G401 (cell line): Measurements from ENCODE around the gene SCAF11. TPM values are rescaled to one million over a fixed set of nuclear protein-coding genes. Genes with fewer than 3 reads are reported as not detected.

ENCODE experiments used
- DNase-seq: peaks from one replicate; pipeline ENCODE4 v3.0.0-alpha.2; 2015; ENCODE audit warnings: low spot score
- in situ Hi-C: cut with HindIII; loops from 2 replicates; pipeline ENCODE4 v1.10.0; 2016; ENCODE audit warnings: low sequenced_read_pairs, mixed read lengths
- total RNA-seq: library from RNA; depleted of rRNA; stranded (reverse); fragments of >200 nt; shearing (Covaris generic); gene quantifications from 2 replicates; pipeline ENCODE4 v1.2.3, GENCODE V29; 2014

Gene SCAF11
- total RNA-seq, 1 experiment from 2014 or later, result 92.3 TPM

GRCh38 chr12:45878630-45879255 lies 111.6 kb downstream of the SCAF11 start:
- no peak for DNase-seq
- in situ Hi-C loops, result no loop called here

GRCh38 chr12:45877069-45877468 lies 113.3 kb downstream of the SCAF11 start:
- in situ Hi-C loops, result no loop called here
- no peak for DNase-seq

GRCh38 chr12:45872446-45872845 lies 117.9 kb downstream of the SCAF11 start:
- no peak for DNase-seq
- in situ Hi-C loops, result no loop called here
